8988T (cell line): ENCODE data around the gene BTNL9.
"Not testable (repeated sequence)": the region's sequence is repeated elsewhere in the genome, so short reads cannot be mapped to it uniquely, and the experiment has no call there.

Source experiments
- DNase-seq: peaks from one replicate; pipeline ENCODE4 v3.0.0; 2011

BTNL9 gene

DNA sequence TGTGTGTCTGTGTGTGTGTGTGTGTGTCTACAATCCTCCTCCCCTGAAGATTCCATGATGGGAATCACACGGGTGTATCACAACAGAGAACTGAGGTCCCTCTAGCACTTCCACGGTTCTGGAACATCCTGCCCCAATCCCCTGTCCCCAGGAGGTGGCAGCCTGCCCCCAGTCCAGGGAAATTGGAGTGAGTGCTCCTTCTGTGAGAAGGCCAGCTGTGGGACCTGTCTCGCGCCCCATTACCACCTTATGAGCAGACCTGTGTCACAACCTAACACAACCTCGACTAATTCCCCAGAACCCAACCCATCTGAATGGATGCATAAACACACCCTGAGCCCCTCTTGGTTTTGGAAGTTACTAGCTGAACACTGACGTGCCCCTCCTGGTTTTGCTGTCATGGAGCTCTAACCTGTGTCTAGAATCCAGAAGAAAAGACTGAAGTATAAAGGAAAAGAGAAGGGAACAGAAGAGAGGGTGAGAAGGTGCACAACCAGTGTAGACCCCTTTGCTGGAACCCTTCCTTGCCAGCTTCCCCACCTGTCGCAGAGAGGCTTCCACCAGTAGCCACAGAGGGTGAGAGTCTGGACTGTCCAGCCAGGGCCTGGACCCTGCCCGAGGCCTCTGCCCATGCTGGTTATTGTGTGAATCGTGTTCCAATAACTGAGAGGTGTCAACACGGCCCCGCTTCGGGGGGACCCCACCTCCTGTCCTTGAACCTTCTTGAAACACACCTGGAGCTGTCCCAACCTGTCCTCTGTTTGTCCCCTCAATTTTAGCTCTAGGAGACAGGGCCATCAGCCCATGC lies 3.4 kb downstream of the BTNL9 start:
- DNase-seq: peak; percentile 67

DNA sequence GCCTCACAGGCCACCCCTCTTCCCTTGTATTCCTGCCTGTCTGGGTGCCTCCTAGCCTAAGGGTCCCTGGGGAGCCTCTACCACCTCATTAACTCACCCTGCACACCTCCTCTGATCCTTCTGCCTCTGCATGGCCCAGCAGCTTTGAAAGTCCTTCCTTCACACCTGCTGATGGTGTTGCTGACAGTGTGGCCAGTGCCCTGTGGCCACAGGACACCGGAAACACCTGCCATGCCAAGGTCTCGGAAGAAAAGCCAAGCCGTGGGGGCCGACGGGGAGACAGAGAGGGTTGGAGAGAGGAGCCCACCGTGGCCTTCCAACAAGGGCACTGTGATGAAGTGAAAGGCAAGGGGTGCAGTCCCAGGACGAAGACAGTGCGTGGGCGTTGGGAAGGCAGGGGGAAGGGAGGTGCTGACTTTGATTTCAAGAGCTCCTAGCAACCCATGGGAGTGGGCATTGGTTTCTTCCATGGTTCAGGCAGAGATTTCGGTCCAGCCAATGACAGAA lies 4.1 kb downstream of the BTNL9 start:
- DNase-seq: no peak

DNA sequence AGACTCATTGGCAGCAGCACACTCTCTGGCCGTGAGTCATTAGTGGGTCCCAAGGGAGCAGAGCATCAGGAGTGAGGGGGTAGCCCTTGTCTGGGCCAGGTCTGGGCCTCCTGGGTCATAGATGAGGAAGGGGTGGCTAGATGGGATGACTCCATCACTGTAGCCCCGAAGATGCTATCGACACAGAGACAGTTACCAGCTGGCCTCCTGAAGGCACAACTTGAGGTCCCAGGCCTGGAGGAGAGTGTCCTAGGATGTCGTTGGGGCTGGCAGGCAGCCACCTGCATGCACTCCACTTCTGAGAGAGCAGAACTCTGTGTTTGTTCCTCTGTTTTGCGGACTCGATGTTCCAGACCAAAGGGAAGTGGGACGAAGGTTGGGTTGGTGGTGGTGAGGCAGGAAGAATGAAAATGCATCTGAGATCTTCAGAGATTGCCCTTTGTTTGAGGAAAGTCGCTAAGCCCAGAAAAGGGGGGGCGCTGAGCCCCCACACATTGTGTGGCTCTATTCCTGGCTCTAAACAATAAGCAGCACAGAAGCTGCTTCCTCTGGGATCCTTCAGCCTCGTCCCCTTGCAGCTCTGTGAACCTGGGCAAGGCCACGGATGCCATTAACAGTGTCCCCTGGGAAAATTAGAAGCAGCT lies 4.7 kb downstream of the BTNL9 start:
- DNase-seq: no peak

DNA sequence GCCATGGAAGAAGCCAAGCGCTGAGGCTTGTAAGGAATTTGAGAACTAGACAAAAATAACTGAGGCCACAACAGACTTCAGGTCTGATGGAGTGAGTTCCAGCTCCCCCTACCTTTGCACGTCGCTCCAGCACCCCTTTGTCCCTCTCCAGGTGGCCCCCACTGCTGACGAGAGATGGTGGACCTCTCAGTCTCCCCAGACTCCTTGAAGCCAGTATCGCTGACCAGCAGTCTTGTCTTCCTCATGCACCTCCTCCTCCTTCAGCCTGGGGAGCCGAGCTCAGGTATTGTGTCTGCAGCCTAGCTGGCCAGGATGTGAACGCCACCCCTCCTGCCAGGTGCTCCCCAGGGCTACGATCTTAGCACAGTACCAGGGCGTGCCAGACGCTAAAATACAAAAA lies 5.2 kb downstream of the BTNL9 start:
- no peak for DNase-seq

DNA sequence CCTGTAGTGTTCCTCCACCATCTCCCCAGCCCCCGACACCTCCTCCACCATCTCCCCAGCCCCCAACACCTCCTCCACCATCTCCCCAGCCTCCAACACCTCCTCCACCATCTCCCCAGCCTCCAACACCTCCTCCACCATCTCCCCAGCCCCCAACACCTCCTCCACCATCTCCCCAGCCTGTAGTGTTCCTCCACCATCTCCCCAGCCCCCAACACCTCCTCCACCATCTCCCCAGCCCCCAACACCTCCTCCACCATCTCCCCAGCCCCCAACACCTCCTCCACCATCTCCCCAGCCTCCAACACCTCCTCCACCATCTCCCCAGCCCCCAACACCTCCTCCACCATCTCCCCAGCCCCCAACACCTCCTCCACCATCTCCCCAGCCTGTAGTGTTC lies 5.8 kb downstream of the BTNL9 start:
- DNase-seq: not testable (repeated sequence)

DNA sequence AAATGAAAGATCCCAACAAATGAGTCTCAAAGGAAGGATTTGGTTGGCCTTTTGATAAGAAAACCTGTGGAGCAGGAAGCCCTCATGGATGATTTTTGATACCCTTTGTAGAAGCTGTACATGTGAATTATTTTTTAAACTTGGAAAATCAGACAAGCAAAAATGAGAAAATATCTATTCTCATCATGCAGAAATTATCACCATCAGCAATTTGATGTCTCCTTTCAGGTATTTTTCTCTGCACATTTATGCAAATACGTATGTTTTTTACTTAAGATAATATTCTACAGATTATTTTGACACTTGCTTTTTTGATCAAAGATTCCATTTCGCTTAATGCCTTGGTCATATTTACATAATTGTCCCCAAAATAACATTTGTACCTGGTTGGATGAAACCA lies 7.2 kb downstream of the BTNL9 start:
- no peak for DNase-seq

DNA sequence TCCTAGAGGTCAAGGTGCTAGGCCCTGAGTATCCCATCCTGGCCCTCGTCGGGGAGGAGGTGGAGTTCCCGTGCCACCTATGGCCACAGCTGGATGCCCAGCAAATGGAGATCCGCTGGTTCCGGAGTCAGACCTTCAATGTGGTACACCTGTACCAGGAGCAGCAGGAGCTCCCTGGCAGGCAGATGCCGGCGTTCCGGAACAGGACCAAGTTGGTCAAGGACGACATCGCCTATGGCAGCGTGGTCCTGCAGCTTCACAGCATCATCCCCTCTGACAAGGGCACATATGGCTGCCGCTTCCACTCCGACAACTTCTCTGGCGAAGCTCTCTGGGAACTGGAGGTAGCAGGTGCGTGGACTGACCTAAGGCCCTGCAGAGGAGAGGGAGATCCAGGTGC lies 7.9 kb downstream of the BTNL9 start:
- no peak for DNase-seq

DNA sequence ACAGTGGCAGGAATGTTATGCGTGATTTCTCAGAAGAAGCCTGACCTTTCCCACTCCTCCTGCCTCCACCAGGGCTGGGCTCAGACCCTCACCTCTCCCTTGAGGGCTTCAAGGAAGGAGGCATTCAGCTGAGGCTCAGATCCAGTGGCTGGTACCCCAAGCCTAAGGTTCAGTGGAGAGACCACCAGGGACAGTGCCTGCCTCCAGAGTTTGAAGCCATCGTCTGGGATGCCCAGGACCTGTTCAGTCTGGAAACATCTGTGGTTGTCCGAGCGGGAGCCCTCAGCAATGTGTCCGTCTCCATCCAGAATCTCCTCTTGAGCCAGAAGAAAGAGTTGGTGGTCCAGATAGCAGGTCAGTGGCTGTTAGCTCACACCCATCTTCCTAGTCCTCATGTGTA lies 9.9 kb downstream of the BTNL9 start:
- no peak for DNase-seq

DNA sequence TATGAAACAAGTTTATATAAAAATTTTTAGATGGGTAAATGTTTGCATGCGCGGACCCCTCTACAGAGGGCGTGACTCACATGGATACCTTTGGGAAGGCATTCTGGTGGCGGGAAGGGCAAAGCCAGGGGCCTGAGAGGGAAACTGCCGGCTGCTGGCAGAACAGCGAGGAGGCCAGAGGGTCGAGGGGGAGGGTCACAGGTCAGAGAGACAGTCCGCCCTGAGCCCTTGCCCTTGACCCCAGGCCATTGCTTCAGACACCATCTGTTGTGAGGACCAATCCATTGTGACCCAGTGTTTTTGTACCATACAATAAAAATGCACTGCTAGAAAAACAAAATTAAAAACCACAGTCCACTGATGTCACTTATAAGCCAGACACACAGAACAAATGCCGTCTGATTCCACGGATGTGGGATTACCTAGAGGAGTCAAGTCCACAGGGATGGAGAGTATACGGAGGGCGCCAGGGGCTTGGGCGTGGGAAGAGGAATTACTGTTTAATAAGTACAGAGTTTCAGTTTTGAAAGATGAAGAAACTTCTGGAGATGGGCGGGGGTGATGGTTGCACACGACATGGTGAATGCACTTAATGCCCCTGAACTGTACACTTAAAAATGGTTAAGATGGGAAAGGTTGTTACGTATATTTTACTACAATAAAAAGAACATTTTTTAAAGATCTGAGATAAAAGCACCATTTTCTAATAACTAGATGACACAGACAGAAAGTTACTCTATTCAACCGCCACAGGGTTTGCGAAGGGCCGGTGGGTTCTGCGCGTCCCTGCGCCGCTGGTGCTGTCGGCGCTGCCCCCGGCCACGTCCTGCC lies 12.0 kb downstream of the BTNL9 start:
- DNase-seq: no peak

DNA sequence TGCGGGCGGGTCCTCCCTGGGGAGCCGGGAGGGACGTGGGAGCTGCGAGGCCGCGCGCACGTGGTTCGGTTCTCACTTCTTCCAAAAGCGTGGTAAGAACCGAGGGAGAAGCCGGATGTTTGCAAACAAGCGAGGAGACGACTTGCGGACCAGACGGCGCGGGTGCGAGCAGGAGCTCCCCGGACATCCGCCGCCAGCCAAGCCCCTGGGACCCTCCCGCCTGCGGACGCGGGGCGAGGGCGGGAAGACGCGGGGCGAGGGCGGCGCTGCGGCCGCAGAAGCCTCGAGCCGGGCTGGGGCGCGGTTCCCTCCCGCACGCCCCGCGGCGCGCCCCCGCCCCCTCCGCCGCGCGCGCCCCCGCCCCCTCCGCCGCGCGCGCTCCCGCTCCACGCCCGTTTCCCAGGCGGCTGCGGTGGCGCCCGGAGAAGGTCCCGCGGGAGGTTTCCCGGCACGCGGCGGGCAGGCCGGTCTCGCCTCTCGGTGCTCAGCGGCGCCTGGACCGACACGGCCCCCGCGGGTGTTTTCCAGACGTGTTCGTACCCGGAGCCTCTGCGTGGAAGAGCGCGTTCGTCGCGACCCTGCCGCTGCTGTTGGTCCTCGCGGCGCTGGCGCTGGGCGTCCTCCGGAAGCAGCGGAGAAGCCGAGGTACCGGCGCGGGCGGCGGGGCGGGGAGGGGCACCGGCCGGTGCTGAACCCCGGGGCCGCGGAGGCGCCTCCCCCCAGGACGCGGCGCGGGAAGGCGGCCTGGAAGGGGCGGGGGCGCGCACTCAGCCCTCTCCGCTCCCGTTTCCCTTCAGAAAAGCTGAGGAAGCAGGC lies 12.8 kb downstream of the BTNL9 start:
- DNase-seq: peak; percentile 79

DNA sequence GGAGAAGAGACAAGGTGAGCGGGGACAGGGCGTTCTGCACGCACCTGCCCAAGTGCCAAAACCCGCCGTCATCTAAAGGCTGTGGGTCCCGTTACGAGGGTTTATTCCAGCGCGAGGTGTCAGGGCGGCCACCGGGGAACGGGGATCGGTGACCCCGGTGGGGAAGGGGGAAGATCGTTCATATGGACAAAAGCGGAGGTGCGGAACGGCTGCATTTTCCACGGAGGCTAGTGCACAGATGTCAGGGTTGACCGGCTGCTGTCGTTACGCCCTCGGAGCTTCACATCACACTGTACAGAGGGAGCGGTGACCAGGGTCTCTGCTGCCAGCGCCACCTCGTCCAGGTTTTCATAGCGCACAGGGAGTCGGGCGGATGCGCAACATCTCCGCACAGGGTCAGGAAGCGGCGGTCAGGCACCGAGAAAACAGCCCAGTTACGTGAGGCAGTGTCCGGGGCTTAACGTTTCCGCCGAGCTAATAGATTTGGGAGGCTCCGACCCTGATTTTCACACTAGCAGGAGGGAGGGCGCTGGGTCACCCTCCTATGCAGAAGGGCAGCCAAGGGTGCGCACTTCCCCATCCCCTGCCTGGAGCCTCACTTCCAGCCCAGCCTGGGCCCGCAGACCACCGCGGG lies 13.5 kb downstream of the BTNL9 start:
- no peak for DNase-seq

DNA sequence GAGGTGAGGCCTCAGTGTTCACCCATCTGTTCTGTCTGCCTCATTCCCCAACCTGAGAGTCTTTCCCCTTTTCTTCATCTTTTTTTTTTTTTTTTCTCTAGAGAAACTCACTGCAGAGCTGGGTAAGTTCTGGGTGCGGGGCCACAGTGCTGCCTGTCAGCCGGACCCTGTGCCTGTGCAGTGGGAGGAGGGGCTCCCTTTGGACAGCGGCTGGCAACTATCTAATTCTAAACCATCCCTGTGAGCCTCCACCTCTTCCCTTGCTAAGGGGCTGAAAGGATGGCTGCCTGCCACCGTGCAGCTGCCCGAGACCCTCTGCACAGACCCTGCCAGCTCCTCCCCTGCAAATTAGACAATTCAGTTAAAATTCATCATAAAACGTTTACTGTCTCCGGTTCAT lies 14.1 kb downstream of the BTNL9 start:
- no peak for DNase-seq

DNA sequence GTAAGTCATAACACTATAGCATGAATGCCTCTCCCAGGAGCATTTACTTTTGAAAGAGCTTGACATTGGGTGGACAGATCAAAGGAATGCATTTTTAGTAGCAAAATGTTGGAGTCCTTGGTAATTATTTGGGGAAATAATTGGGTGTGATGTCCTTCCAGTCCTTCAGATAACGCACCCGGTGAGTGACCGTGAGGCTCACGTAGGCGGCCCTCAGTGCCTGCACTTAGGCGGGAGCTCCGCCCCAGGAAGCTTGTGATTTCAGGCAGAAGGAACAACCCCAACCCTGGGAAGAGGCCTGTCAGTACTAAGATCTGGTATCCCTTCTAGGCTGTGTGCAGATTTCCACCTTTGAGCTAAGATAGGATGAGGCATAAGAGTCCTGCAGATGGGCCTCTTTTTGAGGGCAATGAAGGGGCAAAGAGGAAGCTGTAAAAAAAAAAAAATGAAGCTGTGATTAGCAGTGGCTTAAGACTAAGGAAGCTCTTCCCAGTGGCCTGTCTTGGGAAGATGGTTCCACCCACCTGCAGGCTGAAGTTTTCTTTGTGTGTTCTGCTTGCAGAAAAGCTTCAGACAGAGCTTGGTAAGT lies 14.9 kb downstream of the BTNL9 start:
- DNase-seq: no peak

DNA sequence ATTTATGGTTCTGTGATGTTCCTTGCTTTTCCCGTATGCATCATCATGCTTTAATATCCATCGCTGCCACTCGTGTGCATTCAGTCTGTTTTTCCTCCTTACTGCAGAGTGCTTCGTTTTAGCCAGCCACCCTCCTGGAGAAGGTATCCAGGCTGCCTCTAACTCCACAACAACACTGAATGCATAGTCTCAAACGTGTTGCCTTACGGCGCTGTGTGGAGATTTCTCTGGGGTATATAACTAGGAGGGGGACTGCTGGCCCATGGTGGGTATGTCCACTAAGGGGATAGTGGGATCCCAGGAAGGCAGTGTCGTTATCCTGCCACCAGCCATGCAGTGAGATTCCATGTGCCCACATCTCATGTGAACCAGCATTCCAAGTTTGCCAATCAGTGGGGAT lies 16.4 kb downstream of the BTNL9 start:
- no peak for DNase-seq

DNA sequence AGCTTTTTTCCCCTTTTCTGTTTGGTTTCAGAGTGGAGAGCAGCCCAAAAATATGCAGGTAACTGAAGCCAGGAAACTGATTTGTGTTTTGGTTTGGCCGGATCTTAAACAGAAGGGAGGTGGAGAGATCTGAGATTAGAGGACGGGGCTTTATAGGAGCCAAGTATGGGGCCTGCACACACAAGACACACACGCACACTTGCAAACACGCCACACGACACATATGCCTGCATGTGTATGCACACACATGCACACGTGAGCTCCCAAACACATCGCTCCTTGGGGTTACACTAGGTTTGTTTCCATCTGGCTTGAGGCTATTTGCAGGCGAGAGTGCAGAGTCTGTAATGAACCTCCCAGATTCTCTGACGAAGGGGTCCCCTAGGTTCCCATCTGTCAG lies 18.3 kb downstream of the BTNL9 start:
- DNase-seq: no peak

DNA sequence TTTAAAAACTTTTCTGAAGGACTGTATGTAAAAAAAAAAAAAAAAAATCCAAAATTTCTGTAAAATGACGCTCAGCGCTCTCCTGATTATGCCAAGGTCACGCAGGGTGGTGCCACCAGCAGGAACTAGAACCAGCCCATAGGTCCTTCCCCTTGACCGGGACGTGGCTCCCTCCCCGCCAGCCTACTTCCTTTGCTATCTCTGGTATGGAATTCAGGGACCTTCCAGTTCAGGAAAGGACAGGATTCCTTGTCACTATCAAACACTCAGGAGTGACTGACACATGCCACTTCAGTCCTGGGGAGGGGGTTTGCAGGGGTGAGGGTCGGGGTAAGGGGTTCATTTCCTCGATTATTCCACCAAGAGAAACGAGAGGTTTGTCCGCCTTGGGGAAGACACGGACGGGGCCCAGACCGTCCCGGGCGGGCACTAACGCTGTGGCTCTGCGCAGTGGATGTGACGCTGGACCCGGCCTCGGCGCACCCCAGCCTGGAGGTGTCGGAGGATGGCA lies 18.8 kb downstream of the BTNL9 start:
- DNase-seq: no peak

DNA sequence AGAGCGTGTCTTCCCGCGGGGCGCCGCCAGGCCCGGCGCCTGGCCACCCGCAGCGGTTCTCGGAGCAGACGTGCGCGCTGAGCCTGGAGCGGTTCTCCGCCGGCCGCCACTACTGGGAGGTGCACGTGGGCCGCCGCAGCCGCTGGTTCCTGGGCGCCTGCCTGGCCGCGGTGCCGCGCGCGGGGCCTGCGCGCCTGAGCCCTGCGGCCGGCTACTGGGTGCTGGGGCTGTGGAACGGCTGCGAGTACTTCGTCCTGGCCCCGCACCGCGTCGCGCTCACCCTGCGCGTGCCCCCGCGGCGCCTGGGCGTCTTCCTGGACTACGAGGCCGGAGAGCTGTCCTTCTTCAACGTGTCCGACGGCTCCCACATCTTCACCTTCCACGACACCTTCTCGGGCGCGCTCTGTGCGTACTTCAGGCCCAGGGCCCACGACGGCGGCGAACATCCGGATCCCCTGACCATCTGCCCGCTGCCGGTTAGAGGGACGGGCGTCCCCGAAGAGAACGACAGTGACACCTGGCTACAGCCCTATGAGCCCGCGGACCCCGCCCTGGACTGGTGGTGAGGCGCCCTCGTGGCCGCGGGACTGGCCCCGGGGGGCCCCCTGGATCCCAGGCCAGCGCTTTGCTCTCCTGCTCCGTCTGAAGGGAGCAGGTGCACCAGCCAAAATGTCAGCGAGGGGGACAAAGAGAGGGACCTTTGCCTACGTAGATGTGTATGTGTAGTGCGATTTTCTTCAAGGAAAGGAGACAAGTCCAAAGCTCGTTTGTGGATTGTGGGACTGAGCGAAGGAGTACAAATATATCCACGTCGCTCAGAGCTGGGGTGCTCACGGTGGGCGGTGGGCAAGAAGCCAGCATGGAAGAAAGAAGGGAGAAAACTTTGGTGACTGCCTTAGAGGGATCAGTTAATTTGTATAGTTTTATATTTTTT lies 19.5 kb downstream of the BTNL9 start:
- DNase-seq: no peak

DNA sequence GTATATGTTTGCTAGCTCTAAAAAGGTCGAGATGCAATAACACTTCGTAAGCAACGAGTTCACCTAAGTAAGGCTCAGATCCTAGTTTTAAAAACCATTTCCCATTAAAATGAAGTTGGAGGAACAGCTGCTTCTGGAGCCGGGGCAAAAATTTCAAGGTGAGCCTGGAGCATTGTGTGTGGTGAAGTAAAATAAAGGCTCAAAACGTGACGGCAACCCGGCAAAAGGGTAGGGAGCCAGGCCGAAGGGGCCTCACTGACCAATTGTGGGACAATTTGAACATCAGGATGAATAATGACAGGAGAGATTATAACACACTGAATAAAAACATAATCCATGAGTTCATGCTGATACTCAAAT lies 20.1 kb downstream of the BTNL9 start:
- DNase-seq: no peak

DNA sequence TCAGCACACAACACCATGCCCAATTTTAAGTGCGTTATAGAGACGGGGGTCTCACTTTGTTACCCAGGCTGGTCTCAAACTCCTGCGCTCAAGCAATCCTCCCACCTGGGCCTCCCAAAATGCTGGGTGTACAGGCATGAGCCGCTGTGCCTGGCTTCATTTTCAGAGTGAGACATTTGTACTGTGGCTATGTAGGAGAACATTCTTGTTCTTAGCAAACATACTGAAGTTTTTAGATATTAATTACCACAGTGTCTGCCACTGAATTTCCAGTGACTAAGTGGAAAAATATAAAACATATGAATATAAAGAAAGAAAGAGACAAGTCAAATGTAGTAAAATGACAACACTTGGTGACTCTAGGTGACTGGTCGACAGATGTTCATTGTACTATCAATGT lies 20.9 kb downstream of the BTNL9 start:
- DNase-seq: no peak

DNA sequence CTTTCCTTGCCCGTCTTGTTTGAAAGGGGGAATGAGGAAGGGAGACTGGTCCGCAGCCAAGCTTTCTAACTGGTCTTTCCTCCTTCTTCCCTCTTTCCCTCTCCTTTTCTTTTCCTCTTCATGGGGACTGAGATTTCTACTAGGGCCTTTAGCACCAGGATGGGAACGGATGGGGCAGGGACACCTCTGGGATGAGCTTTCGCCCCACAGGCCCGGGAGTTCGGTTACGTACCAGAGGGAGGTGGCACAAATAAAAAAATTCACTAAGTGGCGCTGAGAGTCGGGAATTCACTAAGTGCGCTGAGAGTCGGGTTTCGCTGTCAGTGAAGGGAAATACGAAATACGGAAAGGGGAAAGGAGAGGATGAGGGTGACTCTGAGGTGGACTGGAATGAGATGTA lies 21.6 kb downstream of the BTNL9 start:
- no peak for DNase-seq

DNA sequence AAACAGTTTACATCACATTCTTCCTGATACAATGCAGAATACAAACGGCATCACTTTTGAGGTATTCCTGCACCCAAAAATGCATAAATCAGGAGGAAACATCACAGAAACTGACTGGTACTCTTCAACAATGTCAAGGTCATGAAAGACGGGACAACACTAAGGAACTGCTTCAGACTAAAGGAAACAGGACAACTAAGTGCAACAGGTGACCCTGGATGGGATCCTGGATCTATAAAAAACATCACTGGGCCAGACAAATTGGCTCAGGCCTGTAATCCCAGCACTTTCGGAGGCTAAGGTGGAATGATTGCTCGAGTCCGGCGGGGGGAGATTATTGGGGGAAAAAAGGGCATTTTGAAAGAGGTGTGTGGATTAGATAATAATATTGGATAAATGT lies 22.6 kb downstream of the BTNL9 start:
- DNase-seq: no peak
